ENCODE measurements around the gene PCYT2.

Gene PCYT2

GRCh38 chr17:81851423-81851822 lies 59.8 kb downstream of the PCYT2 start:
- DNase-seq (ENCODE audit: low read depth), result no peak

Measured in HS-27A (cell line).